Measurements from ENCODE around the gene DMD.
"Not testable (repeated sequence)": the region's sequence is repeated elsewhere in the genome, so short reads cannot be mapped to it uniquely, and the experiment has no call there.

Gene DMD

DNA sequence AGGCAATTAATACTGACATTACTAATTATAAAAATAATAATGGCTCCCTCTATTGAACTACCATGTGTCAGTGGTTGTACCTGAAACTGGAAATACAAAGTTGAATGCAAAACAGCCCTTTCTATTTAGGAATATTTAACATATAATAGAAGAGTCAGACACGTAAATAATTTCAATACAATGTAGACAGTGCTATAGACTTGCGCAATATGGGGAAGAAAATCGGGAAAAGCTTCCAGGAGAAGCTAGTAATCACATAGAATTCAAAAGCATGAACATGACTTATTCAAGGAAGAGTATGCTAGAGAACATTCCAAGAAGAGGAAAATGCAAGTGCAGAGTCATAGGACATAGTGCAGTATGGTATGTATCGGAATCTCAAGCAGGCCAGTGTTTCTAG, 1730.7 kb downstream of the DMD start:
- no peak for DNase-seq

DNA sequence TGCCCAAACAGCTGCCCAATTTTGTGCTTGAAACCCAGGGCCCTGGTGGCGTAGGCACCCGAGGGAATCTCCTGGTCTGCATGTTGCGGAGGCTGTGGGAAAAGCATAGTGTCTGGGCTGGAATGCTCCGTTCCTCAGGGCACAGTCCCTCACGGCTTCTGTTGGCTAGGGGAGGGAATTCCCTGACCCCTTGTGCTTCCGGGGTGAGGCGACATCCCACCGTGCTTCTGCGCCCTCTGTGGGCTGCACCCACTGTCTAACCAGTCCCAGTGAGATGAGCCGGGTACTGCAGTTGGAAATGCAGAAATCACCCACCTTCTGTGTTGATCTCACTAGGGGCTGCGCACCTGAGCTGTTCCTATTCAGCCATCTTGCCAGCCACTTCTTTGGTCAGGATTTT, 1740.1 kb downstream of the DMD start:
- DNase-seq = no peak

DNA sequence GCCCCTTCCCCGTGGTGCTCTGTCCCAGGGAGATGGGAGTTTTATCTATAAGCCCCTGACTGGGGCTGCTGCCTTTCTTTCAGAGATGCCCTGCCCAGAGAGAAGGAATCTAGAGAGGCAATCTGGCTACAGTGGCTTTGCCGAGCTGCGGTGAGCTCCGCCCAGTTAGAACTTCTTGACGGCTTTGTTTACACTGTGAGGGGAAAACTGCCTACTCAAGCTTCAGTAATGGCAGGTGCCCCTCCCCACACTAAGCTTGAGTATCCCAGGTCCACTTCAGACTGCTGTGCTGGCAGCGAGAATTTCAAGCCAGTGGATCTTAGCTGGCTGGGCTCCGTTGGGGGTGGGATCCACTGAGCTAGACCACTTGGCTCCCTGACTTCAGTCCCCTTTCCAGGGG, 1740.6 kb downstream of the DMD start:
- not testable (repeated sequence) for DNase-seq

DNA sequence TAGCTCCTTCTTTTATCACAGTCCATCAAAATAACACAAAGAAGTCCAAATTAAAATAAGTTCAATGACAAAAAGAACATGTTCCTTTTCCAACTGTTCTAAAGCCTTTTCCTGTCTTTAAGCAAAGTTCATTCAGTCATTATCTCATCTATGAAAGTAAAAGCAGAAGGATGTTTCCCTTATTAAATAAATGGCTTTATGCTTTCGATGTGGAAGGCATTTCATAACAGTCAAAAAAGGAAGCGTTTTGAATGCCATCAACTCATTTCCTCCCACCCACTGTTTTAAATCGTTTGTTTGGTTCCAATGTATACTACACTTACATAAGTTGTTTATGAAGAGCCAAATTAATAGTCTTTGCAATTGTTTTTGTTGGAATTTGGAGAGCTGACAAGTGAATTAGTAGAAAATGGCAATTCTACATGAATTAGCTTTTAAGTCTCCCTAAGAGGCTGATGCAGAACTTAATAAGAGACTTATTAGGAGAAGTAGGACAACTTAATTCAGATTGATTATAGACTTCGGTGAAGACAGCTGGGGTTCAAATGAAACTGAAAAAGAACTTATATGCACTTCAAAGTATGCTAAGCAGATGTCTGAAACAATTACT, 1746.9 kb downstream of the DMD start:
- DNase-seq = no peak

DNA sequence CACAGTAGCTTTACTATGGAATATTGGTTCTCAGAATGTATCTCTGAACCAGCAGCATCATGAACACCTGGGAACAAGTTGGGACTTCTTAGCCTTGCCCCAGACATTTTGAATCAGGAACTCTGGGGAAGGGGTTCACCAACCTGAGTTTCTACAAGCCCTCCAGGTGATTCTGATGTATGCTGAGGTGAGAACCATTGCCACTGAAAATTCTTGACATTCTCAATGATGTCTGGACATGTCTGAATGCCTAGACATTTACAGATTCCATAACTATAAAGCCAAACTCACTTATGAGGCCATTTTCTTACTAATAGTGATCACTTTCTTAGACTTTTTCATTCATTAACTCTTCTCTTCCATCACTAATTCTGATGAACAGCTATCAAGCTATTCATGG, 1750.1 kb downstream of the DMD start:
- no peak for DNase-seq

DNA sequence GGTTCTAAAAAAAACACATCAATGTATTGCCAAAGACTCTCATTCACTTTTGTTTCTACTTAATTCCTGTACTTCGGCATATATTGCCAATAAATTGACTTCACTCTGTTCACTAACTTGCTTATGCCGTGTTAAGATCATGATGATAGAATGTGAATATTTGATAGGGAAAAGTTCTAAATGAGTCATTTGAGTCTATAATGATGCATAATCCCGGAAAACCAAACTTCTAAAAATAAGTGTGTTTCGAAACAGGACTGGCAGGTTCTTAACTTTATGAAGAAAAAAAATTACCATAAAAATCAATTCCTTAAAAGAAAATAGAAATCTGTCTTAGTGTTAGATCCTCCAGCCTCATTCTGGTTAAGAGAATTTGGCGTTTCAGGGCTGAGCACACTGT, 1752.0 kb downstream of the DMD start:
- no peak for DNase-seq

DNA sequence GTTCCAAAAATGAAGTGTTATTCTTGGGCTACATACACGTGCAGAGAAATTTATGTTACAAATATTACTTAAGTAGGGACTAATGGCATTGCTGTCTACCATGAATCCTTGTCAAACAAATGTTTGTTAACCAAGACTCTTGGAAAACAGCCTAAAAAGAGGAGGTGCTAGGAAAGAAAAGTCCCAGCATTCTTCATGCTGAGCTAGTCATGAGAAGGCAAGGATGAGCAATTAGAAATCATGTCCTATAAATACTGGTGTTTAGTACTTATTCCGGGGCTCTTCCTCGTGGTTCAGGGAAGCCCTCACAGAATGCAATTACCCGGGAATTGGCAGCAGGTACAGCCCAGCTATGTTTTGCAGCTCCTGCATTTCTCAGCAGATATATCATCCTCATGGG, 1761.4 kb downstream of the DMD start:
- DNase-seq = no peak

DNA sequence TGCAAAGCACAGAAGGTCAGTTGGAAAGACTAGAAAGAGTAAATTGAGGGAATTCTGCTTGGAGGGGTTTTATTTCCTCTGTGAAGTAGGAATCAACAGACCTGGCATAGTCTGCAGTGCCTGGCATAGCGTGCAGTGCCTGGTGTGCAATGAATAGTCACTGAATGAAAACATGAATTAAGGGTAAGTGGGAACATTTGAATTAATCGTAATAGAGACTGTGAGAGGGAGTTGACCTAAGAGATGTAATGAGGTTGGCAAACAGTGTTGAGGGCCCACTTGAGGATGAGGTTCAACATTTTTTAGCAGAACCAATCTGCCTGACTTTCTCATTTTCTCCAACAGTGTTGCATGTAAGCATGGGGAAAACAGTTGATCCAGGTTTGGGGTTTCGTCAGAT, 1762.3 kb downstream of the DMD start:
- no peak for DNase-seq

DNA sequence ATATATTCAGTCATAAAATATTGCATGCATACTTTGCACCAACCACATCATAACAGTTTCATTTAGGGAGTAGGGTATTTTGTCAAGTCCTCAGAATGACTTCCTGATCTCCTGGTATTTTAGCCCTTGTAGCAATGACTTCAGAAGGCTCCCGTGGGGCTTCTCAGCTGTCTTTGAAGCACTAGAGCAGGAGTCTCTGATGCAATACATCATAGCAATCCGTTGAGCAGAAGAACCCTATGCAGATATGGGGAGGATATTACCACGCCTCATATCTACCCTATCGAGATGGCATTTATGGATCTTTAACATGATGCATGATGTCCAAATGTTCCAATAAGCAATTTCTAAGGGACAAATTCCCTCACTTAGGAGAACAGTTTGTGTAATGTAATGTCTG, 1765.8 kb downstream of the DMD start:
- DNase-seq = no peak

DNA sequence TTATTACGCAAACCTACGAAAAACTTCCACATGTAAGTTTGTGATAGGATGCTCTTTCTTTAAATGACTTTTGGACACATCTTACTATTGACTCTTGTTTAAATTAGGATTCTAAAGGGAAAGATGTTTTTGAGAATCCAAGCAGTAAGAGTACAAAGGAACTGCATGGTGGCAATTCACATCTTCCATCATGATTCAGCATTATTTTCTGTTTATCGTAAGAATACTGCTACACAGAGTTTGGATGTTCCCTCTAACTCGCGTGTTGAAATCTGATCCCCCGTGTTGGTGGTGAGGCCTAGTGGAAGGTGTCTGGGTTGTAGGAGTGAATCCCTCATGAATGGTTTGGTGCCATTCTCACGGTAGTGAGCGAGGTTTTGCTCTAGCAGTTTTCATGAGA, 1767.7 kb downstream of the DMD start:
- DNase-seq = no peak

DNA sequence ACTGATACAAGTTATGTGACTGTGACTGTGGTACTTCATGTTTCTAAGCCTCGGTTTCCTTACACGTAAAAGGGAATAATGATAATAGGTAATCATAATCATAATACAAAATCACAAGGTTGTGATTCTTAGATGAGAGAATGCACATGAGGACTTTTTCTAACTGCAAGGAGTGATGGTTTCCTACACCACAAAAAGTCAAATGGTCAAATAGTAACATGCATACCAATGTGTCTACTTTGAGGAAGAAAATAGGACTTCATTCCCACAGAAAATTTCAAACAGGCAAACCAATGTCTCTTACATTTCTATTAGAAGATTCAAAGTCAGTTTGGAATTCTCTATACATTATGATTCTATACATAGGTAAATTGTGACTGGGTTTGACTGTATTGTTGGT, 1770.8 kb downstream of the DMD start:
- DNase-seq = no peak

DNA sequence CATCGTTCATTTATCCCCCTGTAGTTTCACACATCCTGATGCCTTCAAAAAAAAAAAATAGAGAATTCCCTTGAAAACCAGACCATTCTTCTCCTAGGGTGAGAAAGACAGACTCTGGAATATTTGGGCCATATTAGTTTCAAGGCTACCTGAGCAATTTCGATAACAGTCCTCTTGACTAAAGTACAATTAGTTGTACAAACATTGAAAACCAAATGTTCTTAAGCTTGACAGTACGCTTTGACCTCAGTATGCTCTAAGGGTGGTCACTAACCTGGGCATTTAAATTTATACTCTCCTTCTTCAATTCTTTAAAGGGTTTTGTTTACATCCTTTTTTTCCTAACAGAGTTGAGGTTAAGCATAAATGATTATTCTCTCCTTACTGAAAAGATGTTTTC, 1774.9 kb downstream of the DMD start:
- no peak for DNase-seq

DNA sequence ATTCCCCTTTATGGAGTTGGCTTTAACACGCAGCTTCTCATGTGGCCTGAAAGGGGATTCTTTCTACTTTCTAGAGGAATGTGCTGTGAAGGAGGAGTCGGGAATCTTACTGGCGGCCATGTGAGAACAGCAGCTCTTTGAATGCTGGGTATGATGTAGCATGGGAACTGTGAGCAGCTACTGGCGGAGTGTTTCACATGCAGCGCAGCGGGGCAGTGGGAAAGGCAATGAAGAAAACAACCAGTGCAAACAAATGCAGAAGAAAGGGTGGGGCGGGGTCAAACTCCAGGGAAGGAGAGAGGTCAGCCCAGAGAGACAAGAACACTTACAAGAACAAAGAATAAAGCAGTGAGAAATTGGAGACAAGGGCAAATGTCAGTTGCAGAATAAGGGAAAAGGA, 1775.8 kb downstream of the DMD start:
- DNase-seq = no peak

DNA sequence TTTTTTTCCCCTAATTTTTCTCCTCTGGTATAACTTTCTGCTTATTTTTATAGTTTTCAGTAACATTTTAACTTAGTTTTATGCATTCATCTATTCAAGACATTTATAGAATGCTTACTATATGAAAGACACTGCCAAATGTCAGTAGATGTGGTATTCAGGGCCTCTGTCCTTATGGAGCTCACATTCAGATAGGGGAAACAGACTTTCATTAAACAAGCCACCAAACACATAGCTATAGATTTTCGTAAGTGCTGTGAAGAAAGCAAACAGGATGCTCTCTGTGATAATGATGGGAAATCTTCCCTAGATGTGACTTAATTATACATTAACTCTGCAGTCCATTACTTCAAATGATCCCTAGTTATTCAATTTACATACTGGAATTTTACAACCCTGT, 1777.5 kb downstream of the DMD start:
- DNase-seq = no peak

DNA sequence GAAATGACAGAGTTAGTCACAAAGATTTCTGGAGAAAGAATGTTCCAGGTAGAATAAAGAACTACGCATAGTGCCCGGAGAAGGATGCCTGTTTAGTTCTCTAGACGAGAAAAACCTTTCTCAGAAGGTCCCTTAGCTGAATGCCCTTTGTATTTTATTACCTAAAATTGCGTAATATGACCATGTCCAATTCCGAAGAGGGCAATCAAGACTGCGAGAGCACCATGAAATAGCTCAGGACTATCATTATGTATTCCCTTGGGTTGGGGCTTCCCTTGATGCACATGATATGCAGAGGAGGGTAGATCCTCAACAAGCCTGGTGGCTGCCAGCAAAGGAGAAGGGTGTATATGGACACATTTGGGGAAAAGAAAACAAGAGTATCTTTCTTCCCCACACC, 1781.4 kb downstream of the DMD start:
- DNase-seq = no peak

DNA sequence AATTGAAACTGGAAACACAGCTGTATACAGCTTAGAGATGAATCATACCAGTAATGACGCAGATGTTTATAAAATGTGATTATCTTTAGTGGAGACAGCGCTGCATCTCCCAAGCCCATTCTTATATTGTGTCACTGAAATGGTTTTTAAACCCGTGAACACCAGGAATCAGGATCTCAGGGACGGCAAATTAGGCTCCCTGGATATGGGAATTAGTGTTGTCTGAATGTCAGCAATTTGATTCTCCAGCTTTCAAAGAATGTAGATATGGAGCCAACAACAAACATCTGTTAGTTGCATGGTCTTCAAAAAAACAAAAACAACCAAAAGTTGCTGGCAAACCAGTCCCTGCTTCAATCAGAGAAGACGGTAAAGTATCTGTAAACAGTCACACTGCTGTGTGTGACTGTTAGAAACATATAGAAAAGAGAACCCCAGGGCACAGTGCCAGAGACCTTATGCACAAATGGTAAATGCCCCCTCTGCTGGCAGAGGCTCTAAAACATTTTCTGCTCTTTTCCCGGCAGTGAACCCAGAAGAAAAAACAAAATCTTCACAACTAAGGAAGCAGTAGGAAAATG, 1787.7 kb downstream of the DMD start:
- peak; percentile 13 for DNase-seq

DNA sequence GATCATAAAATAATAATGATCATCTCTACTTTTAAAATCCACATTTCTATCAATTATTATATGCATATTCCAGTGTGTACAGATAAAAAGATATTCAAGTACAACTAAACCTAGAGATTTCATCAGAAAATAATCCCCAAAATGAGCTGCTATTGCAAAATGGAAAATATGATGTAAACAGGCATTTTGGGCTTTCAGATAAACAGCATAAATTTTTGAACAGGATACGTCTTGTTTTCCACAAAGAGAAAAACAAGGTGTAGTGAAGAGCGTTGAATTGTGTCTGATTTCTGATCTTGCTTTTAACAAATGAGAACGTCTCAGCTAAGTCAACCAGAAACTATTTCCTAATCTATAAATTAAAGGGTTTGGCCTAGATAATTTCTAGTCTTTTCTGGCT, 1789.9 kb downstream of the DMD start:
- no peak for DNase-seq

DNA sequence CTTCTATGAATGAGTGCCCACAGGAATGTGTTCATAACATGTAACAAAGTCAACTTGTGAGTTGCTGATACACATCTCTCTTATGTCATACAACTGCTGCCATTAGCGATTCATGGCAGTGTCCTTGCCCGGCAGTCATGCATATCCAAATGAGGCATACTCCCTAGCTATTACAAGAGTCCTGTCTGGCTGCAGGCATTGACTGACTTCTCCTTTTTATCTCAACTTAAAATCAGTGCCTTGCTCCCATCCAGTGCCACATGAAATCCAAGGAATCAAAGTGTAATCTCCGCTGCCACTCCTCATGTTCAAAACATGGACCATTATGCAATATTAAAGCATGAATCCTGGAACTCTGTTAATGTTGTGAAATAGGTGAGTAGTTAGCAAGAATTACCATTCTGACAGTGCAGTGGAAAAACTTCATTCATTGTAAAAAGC, 1790.6 kb downstream of the DMD start:
- no peak for DNase-seq

DNA sequence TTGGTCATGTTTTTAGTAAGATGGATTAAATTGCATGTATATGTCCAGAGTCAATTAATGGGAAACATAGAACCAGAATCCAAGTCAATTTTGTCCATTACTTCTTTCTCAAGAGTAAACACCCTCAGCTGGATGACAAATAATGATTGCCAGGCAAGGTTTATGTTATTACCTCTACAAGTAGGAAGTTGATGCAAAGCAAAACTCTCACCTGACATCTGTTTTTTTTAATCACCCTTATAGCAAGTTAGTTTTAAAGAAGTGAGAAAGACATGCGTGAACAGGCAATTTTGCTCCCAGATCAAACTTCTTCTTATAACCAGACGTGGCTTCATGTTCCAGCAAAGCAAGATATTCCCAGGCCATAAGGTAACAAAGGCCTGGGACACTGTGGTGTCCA, 1791.0 kb downstream of the DMD start:
- DNase-seq = no peak

DNA sequence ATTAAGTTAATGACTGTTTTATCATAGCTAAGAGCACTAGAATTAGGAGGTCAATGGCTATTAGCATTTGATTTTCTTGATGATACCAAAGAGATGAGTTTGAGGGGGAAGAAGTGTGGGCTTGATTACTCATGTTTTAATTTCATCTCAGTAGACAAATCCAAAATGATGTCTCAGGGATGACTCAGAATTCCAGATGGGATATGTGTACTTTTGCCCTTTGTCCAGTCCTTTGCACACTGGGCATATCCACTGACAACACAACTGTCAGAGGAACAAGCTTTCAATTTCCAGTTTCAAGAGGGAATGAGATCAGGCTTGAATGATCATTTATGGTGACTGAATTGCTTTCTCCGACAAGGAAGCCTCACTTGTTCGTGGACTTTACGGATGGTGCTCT, 1814.2 kb downstream of the DMD start:
- no peak for DNase-seq

DNA sequence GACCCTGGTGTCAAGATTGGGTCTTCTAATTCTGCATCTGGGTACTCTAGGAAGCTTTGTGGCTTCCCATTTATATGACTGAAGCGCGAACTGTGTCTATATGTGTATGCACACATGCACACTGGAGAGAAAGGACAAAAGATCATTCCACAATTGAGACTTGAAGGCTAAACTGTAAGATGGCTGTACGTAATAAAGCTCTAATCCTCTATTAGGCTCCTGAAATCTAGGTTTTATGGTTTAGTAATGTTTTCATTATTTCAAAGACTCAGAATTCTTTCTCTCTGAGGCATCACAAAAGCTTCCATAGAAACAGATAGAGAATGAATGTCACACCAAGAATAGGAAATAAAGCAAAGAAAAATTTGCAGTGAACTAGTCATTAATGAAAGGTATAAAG, 1818.8 kb downstream of the DMD start:
- no peak for DNase-seq

DNA sequence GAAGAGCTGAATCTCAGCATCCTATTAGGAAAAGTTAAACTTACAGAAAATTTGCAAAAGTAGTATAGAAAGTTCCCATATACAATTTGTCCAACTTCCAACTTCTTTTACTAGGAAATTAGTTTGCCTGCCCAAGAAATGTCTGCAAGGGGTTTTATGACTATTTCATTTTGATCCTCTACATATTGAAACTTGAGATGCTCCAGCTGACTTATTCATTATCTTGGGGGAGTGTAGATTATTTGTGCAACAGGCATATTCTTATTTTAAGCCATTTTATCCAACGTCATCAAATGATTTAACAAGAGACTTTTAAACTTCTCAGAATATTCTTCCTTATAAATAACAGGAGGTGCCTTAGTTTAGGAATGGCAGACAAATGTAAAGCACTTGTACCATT, 1822.4 kb downstream of the DMD start:
- DNase-seq = no peak

DNA sequence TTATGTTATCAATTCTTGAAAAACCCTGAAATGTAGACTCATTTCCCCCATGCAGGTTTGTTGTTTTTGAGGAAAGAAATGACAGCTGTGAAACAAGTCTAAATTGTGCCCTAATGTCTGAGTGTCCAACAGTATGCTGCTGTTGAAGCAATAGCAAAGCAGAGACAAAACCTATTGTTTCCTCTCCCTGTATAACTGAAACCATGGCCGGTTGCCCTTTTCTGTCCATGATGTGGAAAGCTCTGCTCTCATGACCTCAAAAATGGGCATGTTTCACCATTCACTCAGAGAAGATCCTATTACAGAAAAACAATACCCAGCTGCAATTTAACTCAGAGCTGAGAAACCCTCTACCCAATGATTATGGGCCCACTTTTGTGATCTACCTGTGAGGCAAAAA, 1826.9 kb downstream of the DMD start:
- DNase-seq = no peak

DNA sequence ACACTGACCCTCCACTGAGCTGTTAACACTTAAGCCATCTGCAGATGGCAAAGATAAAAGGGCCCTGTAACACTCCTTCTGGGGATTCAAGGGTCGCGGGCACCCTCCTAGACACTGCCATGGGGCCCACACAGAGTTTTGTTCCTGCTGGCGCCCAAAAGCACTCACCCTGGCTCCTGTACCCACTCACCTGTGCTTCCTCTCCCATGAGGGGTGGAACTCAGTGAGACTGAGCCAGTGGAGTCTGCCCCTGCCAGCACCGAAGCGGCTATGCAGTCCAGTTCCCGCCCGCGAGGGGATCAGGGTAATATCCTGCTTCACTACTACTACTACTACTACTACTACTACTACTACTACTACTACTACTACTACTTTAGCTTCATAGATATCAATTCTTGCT, 1827.4 kb downstream of the DMD start:
- DNase-seq = no peak

DNA sequence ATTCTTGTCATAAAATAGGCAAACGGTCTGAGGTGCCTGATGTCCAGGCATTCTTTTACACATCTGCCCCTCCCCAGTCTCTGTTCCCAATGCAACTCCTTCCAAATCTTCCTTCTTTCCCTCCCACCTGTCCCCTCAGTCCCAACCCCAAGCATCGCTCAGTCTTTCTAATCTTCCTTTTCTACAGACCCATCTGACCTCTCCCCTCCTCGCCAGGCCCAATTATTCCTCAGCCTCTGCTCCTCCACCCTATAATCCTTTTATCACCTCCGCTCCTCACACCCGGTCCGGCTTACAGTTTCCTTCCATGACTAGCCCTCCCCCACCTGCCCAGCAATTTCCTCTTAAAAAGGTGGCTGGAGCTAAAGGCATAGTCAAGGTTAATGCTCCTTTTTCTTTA, 1832.4 kb downstream of the DMD start:
- DNase-seq = not testable (repeated sequence)

DNA sequence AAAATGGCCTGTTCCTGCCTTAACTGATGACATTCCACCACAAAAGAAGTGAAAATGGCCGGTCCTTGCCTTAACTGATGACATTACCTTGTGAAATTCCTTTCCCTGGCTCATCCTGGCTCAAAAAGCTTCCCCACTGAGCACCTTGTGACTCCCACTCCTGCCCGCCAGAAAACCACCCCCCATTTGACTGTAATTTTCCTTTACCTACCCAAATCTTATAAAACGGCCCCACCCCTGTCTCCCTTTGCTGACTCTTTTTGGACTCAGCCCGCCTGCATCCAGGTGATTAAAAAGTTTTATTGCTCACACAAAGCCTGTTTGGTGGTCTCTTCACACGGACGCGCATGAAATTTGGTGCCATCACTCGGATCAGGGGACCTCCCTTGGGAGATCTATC, 1833.5 kb downstream of the DMD start:
- not testable (repeated sequence) for DNase-seq

Measured in NCI-H1436 (cell line).